OCI-LY3 (cell line): Measurements from ENCODE around the gene TRIM41.

Experiments used
- H2AFZ ChIP-seq: fragments of 200-600, 300-600 bp; shearing (Covaris generic); 2 replicates; pipeline ENCODE4 v1.6.0; 2014; ENCODE audit warnings: antibody characterized with exemption, low read depth, low read length
- H3K27ac ChIP-seq: fragments of 200-600, 300-600 bp; sonication (generic); 2 replicates; pipeline ENCODE4 v1.5.1; 2014; ENCODE audit warnings: mild to moderate bottlenecking, low read length, moderate library complexity, mixed read lengths
- H3K27me3 ChIP-seq: fragments of 200-600, 300-600 bp; sonication (generic); 2 replicates; pipeline ENCODE4 v1.6.1; 2014; ENCODE audit warnings: low read depth, low read length, mixed read lengths
- H3K36me3 ChIP-seq: fragments of 200-600, 300-600 bp; sonication (generic); replicated peaks from 2 replicates; pipeline ENCODE3; 2014; ENCODE audit warnings: low read depth, low read length, mixed read lengths
- H3K4me1 ChIP-seq: fragments of 300-600, 200-600 bp; sonication (generic); 2 replicates; pipeline ENCODE4 v1.6.1; 2014; ENCODE audit warnings: low read length, mixed read lengths
- H3K4me2 ChIP-seq: fragments of 200-600, 300-600 bp; sonication (generic); 2 replicates; pipeline ENCODE4 v1.6.1; 2014; ENCODE audit warnings: low read length, mixed read lengths
- H3K4me3 ChIP-seq: fragments of 300-600, 200-600 bp; sonication (generic); 2 replicates; pipeline ENCODE4 v1.5.1; 2014; ENCODE audit warnings: antibody characterized with exemption, mild to moderate bottlenecking, low read length, moderate library complexity
- H3K79me2 ChIP-seq: fragments of 300-600, 200-600 bp; shearing (Covaris generic); 2 replicates; pipeline ENCODE4 v1.6.1; 2014; ENCODE audit warnings: mild to moderate bottlenecking, low read length, mixed read lengths
- H3K9ac ChIP-seq: fragments of 300-600, 200-600 bp; shearing (Covaris generic); 2 replicates; pipeline ENCODE4 v1.6.0; 2014; ENCODE audit warnings: mild to moderate bottlenecking, low read length, moderate library complexity
- H3K9me3 ChIP-seq: fragments of 200-600, 300-600 bp; shearing (Covaris generic); 2 replicates; pipeline ENCODE4 v1.6.1; 2014; ENCODE audit warnings: low read length, mixed read lengths; ENCODE audit not compliant: insufficient read depth
- H4K20me1 ChIP-seq: fragments of 200-600, 300-600 bp; sonication (generic); 2 replicates; pipeline ENCODE4 v1.6.1; 2016; ENCODE audit warnings: low read length, mixed read lengths; ENCODE audit not compliant: insufficient read depth
- EZH2phosphoT487 ChIP-seq: fragments of 200-600 bp; shearing (Covaris generic); IDR thresholded peaks from 2 replicates; pipeline ENCODE4 v1.6.1; 2018; ENCODE audit warnings: antibody characterized with exemption, mixed run types, low read depth
- TF ChIP-seq, protein P1 (sequence below): fragments of 200-600, 300-600 bp; sonication (generic); IDR thresholded peaks from 2 replicates; pipeline ENCODE4 v1.5.1; 2014; ENCODE audit warnings: antibody characterized with exemption, low read length, low read depth

The TRIM41 gene

DNA sequence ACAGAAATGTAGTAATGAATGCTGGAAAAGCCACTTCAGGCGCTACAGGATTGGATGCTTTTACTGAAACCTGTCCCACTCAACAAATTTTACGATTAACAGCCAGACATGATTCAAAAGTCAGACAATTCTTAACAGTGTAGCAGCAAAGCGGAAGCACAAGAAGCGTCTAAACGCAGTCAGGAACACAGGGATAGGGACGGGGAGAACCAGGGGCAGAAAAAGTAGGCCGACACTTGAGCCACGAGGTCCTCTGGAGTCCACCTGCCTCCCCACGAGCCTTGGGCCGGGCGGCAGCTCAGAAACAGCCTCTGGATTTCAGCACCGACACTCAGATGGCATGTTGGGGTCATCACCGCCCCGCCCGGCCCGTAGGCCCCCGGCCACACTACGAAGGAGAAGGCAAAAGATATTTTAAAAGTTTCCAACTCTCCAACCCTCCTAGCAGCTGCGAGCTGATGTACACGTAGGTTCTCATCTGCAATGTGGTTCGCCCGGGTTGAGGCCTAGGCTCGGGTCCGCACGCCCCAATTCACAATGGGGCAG, 20.0 kb downstream of the TRIM41 start:
- TF ChIP-seq, protein P1, sequence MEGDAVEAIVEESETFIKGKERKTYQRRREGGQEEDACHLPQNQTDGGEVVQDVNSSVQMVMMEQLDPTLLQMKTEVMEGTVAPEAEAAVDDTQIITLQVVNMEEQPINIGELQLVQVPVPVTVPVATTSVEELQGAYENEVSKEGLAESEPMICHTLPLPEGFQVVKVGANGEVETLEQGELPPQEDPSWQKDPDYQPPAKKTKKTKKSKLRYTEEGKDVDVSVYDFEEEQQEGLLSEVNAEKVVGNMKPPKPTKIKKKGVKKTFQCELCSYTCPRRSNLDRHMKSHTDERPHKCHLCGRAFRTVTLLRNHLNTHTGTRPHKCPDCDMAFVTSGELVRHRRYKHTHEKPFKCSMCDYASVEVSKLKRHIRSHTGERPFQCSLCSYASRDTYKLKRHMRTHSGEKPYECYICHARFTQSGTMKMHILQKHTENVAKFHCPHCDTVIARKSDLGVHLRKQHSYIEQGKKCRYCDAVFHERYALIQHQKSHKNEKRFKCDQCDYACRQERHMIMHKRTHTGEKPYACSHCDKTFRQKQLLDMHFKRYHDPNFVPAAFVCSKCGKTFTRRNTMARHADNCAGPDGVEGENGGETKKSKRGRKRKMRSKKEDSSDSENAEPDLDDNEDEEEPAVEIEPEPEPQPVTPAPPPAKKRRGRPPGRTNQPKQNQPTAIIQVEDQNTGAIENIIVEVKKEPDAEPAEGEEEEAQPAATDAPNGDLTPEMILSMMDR, result no peak
- no peak for TF ChIP-seq EZH2phosphoT487
- peaks cover 75% of the 10 kb centered on the region for H3K79me2 ChIP-seq
- H2AFZ ChIP-seq, result no peak overlapping the region
- peaks cover 28% of the 10 kb centered on the region for H3K4me1 ChIP-seq
- peaks cover 35% of the 10 kb centered on the region for H4K20me1 ChIP-seq
- peak overlapping the region; percentile 93 for H3K27ac ChIP-seq
- H3K9ac ChIP-seq, result peak overlapping the region; percentile 95
- no peaks in the 10 kb centered on the region for H3K9me3 ChIP-seq
- H3K4me3 ChIP-seq, result peak overlapping the region; percentile 95
- no peaks in the 10 kb centered on the region for H3K27me3 ChIP-seq
- peaks cover 40% of the 10 kb centered on the region for H3K36me3 ChIP-seq
- H3K4me2 ChIP-seq, result peak overlapping the region; percentile 89

DNA sequence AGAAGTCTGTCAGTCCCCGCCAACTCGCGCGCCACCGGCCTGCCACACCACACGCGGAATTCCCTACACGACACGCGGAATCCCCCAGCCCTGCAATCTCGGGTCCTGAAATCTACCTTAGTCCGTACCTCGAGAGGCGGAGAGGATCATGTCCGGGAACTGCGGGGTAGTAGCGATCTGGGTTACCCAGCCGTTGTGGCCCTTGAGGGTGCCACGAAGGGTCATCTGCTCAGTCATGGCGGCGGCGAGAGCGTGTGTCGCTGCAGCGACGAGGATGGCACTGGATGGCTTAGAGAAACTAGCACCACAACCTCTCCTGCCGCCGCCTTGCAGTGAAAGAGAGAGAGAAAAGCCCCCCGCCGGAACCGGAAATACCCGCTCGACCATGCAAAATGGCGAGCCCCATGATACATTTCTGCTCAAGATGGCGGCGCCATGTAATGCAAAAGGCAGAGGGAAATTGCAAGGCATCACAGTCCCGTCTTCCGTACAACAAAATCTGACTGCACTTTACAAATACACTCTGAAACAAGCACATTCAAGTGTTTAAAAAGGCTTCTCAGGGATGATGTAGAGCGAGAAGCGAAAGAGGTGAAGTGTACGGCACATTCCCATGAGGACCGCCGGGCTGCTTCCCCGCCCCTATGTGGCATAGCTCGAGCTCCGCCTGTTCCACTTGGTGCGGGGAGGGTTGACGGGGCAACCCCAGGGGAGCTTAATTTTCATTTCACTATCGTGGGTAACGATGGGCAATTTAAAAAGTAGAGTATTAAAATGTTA, 20.7 kb downstream of the TRIM41 start, which contains the start of gene RACK1:
Gene RACK1 (minus strand): TSS at position 343 of the 780 bp plus-strand sequence. CDS start 106 bp downstream, at position 237.
- Histone ChIP-seq H3K27me3 (no peaks in the 10 kb centered on the region), H3K4me3 (peak within 1 kb of the TSS; percentile 95), H3K27ac (peak within 1 kb of the TSS; percentile 93), H3K9ac (peak within 1 kb of the TSS; percentile 96), H3K36me3 (peaks cover 34% of the 10 kb centered on the region), H3K4me1 (peaks cover 31% of the 10 kb centered on the region), H4K20me1 (peaks cover 29% of the 10 kb centered on the region), H3K79me2 (peaks cover 79% of the 10 kb centered on the region), H2AFZ (peak within 1 kb of the TSS; percentile 83), H3K9me3 (no peaks in the 10 kb centered on the region), H3K4me2 (peak within 1 kb of the TSS; percentile 90)
- TF ChIP-seq, protein P1, result no peak
- no peak for TF ChIP-seq EZH2phosphoT487

DNA sequence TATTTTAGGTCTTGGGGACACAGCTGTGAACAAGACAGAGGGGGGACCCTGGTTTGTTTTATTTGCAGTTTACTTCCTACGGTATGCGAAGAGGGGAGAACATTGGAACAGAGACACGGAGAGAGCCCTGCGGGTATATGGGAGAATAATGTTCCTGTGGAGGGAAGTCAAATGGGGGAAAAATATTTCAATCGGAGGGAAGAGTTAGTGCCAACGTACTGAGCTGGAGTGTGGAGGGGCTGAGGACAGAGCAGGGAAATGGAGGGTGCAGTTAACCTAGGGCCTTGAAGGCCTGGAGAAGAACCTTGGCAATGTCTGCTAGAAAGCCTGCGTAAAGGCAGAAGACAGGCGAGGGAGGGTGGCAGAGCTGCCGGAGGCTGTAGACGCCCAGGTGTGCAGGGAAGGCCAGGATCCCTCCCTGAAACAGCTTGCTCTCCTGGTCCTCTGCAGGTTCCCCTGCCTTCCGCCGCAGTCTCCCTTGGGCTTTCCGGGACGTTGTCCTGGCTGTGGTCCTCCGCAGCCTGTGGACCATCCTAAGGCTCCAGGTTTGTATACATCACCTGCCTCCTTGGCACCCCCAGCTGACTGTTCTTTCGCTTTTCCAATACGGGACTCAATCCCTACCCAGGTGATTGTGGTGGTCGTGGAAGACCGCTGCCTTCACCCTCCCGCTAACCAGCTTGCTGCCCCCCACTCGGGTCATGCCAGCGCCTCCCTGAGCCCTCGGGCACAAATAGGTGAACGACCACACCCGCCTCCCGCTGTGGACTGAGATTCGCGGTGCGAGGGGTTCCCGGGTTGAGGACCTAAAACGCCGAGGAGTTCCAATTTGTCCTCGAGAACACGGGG, 22.6 kb downstream of the TRIM41 start:
- no peaks in the 10 kb centered on the region for H3K27me3 ChIP-seq
- H3K9me3 ChIP-seq, result no peaks in the 10 kb centered on the region
- H2AFZ ChIP-seq, result peak overlapping the region; percentile 61; the same call in 1 of the 2 replicates
- peak overlapping the region; percentile 90 for H3K4me2 ChIP-seq
- H3K9ac ChIP-seq, result peak overlapping the region; percentile 96
- peaks cover 87% of the 10 kb centered on the region for H3K79me2 ChIP-seq
- H3K4me1 ChIP-seq, result peaks cover 31% of the 10 kb centered on the region
- H3K27ac ChIP-seq, result peak overlapping the region; percentile 93
- H4K20me1 ChIP-seq, result peaks cover 21% of the 10 kb centered on the region
- H3K4me3 ChIP-seq, result peak overlapping the region; percentile 95
- peaks cover 24% of the 10 kb centered on the region for H3K36me3 ChIP-seq
- TF ChIP-seq EZH2phosphoT487, result no peak
- TF ChIP-seq, protein P1, result no peak
